ENCODE measurements around the gene EN1.

The EN1 gene

GRCh38 chr2:118845522-118846441 is 1.7 kb downstream of the EN1 start:
- Histone ChIP-seq H3K4me1 (ENCODE audit: control insufficient read depth, insufficient read depth, low read length) (no peaks in the 10 kb centered on the region), H3K36me3 (ENCODE audit: control insufficient read depth, insufficient read depth, low read length) (no peaks in the 10 kb centered on the region), H3K27me3 (ENCODE audit: control insufficient read depth, insufficient read depth, low read length) (peaks cover 79% of the 10 kb centered on the region), H3K27ac (ENCODE audit: low read depth, low read length) (no peak overlapping the region), H3K4me3 (ENCODE audit: low read length) (no peak overlapping the region), H3K9ac (ENCODE audit: low read length) (no peak overlapping the region)

GRCh38 chr2:118845005-118845521 is 2.4 kb downstream of the EN1 start:
- no peak overlapping the region for H3K9ac ChIP-seq (ENCODE audit: low read length)
- H3K4me3 ChIP-seq (ENCODE audit: low read length), result no peak overlapping the region
- H3K27ac ChIP-seq (ENCODE audit: low read depth, low read length), result no peak overlapping the region
- no peaks in the 10 kb centered on the region for H3K4me1 ChIP-seq (ENCODE audit: control insufficient read depth, insufficient read depth, low read length)
- no peaks in the 10 kb centered on the region for H3K36me3 ChIP-seq (ENCODE audit: control insufficient read depth, insufficient read depth, low read length)
- peaks cover 75% of the 10 kb centered on the region for H3K27me3 ChIP-seq (ENCODE audit: control insufficient read depth, insufficient read depth, low read length)

- H3K9ac ChIP-seq (ENCODE audit: low read length), result no peak overlapping the region
- no peaks in the 10 kb centered on the region for H3K4me1 ChIP-seq (ENCODE audit: control insufficient read depth, insufficient read depth, low read length)
- H3K27me3 ChIP-seq (ENCODE audit: control insufficient read depth, insufficient read depth, low read length), result peaks cover 75% of the 10 kb centered on the region
- H3K4me3 ChIP-seq (ENCODE audit: low read length), result no peak overlapping the region
- H3K36me3 ChIP-seq (ENCODE audit: control insufficient read depth, insufficient read depth, low read length), result no peaks in the 10 kb centered on the region
- H3K27ac ChIP-seq (ENCODE audit: low read depth, low read length), result no peak overlapping the region
These were observed 3.0 kb downstream of the EN1 start for GRCh38 chr2:118844261-118845004.

GRCh38 chr2:118843483-118844132 is 3.8 kb downstream of the EN1 start:
- no peak overlapping the region for H3K27ac ChIP-seq (ENCODE audit: low read depth, low read length)
- peaks cover 75% of the 10 kb centered on the region for H3K27me3 ChIP-seq (ENCODE audit: control insufficient read depth, insufficient read depth, low read length)
- H3K36me3 ChIP-seq (ENCODE audit: control insufficient read depth, insufficient read depth, low read length), result no peaks in the 10 kb centered on the region
- H3K4me3 ChIP-seq (ENCODE audit: low read length), result no peak overlapping the region
- no peaks in the 10 kb centered on the region for H3K4me1 ChIP-seq (ENCODE audit: control insufficient read depth, insufficient read depth, low read length)
- no peak overlapping the region for H3K9ac ChIP-seq (ENCODE audit: low read length)

DNA sequence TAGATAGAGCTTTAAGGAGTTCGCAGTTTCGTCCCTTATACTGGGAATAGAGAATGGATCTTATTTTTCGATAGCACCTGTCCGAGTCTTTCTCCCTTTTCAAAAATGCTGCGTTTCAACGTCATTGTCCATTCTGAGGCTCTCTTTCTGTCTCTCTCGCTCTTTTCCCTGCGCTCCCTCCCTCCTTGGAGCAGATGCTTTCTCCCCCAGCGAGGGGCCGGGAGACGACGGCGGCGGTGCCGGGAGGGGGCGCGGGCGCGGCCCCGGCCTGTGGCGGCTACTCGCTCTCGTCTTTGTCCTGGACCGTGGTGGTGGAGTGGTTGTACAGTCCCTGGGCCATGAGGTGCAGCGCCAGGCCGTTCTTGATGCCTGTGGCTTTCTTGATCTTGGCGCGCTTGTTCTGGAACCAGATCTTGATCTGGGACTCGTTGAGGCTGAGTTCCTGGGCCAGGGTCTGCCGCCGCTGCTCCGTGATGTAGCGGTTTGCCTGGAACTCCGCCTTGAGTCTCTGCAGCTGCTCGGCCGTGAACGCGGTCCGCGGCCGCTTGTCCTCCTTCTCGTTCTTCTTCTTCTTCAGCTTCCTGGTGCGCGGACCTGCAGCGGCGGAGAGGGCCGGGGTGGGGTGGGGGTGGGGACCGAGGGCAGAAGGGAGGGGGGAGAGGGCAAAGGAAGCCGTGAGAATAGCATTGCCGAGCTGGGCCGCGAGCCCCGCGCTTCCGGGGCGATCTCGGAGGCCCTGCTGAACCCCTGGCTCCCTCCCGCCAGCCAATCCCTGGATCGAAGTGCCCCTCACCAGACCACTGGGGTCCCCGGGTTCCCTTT is 4.6 kb downstream of the EN1 start:
- H3K36me3 ChIP-seq (ENCODE audit: control insufficient read depth, insufficient read depth, low read length), result no peaks in the 10 kb centered on the region
- H3K27ac ChIP-seq (ENCODE audit: low read depth, low read length), result no peak overlapping the region
- no peaks in the 10 kb centered on the region for H3K4me1 ChIP-seq (ENCODE audit: control insufficient read depth, insufficient read depth, low read length)
- peak overlapping the region; percentile 26 for H3K4me3 ChIP-seq (ENCODE audit: low read length)
- H3K27me3 ChIP-seq (ENCODE audit: control insufficient read depth, insufficient read depth, low read length), result peaks cover 72% of the 10 kb centered on the region
- H3K9ac ChIP-seq (ENCODE audit: low read length), result no peak overlapping the region

- Histone ChIP-seq H3K4me3 (ENCODE audit: low read length) (no peak overlapping the region), H3K36me3 (ENCODE audit: control insufficient read depth, insufficient read depth, low read length) (no peaks in the 10 kb centered on the region), H3K9ac (ENCODE audit: low read length) (no peak overlapping the region), H3K27me3 (ENCODE audit: control insufficient read depth, insufficient read depth, low read length) (peaks cover 73% of the 10 kb centered on the region), H3K27ac (ENCODE audit: low read depth, low read length) (no peak overlapping the region), H3K4me1 (ENCODE audit: control insufficient read depth, insufficient read depth, low read length) (no peaks in the 10 kb centered on the region)
These were observed 5.5 kb downstream of the EN1 start for GRCh38 chr2:118841828-118842461.

GRCh38 chr2:118841450-118841827 is 6.0 kb downstream of the EN1 start:
- peaks cover 77% of the 10 kb centered on the region for H3K27me3 ChIP-seq (ENCODE audit: control insufficient read depth, insufficient read depth, low read length)
- H3K36me3 ChIP-seq (ENCODE audit: control insufficient read depth, insufficient read depth, low read length), result no peaks in the 10 kb centered on the region
- no peak overlapping the region for H3K27ac ChIP-seq (ENCODE audit: low read depth, low read length)
- H3K4me1 ChIP-seq (ENCODE audit: control insufficient read depth, insufficient read depth, low read length), result no peaks in the 10 kb centered on the region
- H3K9ac ChIP-seq (ENCODE audit: low read length), result no peak overlapping the region
- no peak overlapping the region for H3K4me3 ChIP-seq (ENCODE audit: low read length)

- H3K27me3 ChIP-seq (ENCODE audit: control insufficient read depth, insufficient read depth, low read length), result peaks cover 74% of the 10 kb centered on the region
These were observed 8.6 kb downstream of the EN1 start for GRCh38 chr2:118838741-118839455.

DNA sequence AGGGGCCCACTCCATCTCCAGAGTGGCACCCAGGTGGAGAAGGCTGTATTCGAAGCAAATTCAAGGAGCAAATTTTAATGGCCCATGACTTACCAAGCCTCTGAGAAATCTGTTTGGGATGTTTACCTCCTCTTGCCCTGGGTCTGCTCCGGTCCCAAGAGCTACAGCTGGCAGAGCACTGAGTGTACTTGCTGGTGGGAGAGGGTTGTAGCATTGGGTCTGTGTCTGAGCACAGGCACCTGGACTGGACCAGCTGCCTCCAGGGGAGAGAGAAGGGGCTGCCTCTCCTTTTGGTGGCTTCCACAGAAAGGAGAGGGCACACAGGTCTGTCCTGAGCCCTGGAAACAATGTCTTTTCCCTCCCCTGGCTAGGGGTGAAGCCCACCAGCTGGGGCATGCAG is 9.8 kb downstream of the EN1 start:
- H3K27me3 ChIP-seq (ENCODE audit: control insufficient read depth, insufficient read depth, low read length), result peaks cover 71% of the 10 kb centered on the region
- H3K4me1 ChIP-seq (ENCODE audit: control insufficient read depth, insufficient read depth, low read length), result no peaks in the 10 kb centered on the region
- H3K9ac ChIP-seq (ENCODE audit: low read length), result no peak overlapping the region
- no peaks in the 10 kb centered on the region for H3K36me3 ChIP-seq (ENCODE audit: control insufficient read depth, insufficient read depth, low read length)
- no peak overlapping the region for H3K4me3 ChIP-seq (ENCODE audit: low read length)
- H3K27ac ChIP-seq (ENCODE audit: low read depth, low read length), result no peak overlapping the region

More at GRCh38 chr2:118838741-118839455, 8.6 kb downstream of the EN1 start:
- Histone ChIP-seq H3K9ac (ENCODE audit: low read length) (no peak overlapping the region), H3K4me1 (ENCODE audit: control insufficient read depth, insufficient read depth, low read length) (no peaks in the 10 kb centered on the region), H3K36me3 (ENCODE audit: control insufficient read depth, insufficient read depth, low read length) (no peaks in the 10 kb centered on the region), H3K4me3 (ENCODE audit: low read length) (no peak overlapping the region), H3K27ac (ENCODE audit: low read depth, low read length) (no peak overlapping the region)

- no peak overlapping the region for H3K4me3 ChIP-seq (ENCODE audit: low read length)
- no peaks in the 10 kb centered on the region for H3K36me3 ChIP-seq (ENCODE audit: control insufficient read depth, insufficient read depth, low read length)
- no peaks in the 10 kb centered on the region for H3K4me1 ChIP-seq (ENCODE audit: control insufficient read depth, insufficient read depth, low read length)
- H3K27me3 ChIP-seq (ENCODE audit: control insufficient read depth, insufficient read depth, low read length), result peaks cover 71% of the 10 kb centered on the region
- H3K27ac ChIP-seq (ENCODE audit: low read depth, low read length), result no peak overlapping the region
- H3K9ac ChIP-seq (ENCODE audit: low read length), result no peak overlapping the region
These were observed 10.4 kb downstream of the EN1 start for GRCh38 chr2:118837067-118837466.

DNA sequence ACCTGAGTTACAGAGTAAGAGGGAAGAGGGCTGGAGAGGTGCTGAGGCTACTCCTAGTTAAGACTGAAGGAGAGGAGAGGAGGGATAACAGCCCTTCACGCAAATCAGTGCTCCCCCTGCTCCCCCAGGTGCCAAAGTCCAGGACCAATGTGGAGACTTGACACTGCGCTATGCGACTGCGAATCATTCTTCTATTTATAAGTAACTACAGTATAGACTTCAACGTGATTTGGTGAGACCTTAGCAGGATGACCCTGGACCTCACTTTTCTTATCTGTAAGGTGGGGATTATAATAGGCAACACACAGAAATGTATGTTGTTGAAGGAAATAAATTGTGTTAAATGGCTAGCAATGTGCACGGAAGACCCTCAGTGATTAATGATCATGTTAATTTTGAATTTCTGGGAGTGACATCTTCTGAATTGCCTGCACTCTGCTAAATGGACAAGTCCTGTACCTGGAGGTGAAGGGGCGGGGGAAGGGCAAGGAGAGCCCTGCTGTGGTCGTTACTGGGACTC is 11.0 kb downstream of the EN1 start:
- H3K36me3 ChIP-seq (ENCODE audit: control insufficient read depth, insufficient read depth, low read length), result no peaks in the 10 kb centered on the region
- H3K4me1 ChIP-seq (ENCODE audit: control insufficient read depth, insufficient read depth, low read length), result no peaks in the 10 kb centered on the region
- H3K27ac ChIP-seq (ENCODE audit: low read depth, low read length), result no peak overlapping the region
- no peak overlapping the region for H3K4me3 ChIP-seq (ENCODE audit: low read length)
- peaks cover 66% of the 10 kb centered on the region for H3K27me3 ChIP-seq (ENCODE audit: control insufficient read depth, insufficient read depth, low read length)
- H3K9ac ChIP-seq (ENCODE audit: low read length), result no peak overlapping the region
